DMS153 (cell line): ENCODE results near the gene EDC3.
"Not testable (repeated sequence)": the region's sequence is repeated elsewhere in the genome, so short reads cannot be mapped to it uniquely, and the experiment has no call there.

Source experiments
- DNase-seq: peaks from one replicate; lab custom pipeline; 2025; lab: John Stamatoyannopoulos, UW

EDC3 gene

GRCh38 chr15:74648051-74648842 is 47.6 kb downstream of the EDC3 start:
- no peak for DNase-seq

- no peak for DNase-seq
These were observed 49.3 kb downstream of the EDC3 start for GRCh38 chr15:74646480-74646879.

- DNase-seq: no peak
These were observed 52.1 kb downstream of the EDC3 start for GRCh38 chr15:74643665-74644204.

GRCh38 chr15:74642734-74643664 is 52.8 kb downstream of the EDC3 start:
- no peak for DNase-seq

GRCh38 chr15:74642348-74642733 is 53.5 kb downstream of the EDC3 start:
- DNase-seq: peak; percentile 88

GRCh38 chr15:74641151-74641550 is 54.7 kb downstream of the EDC3 start:
- no peak for DNase-seq

- no peak for DNase-seq
These were observed 58.8 kb downstream of the EDC3 start for GRCh38 chr15:74636984-74637383.

- DNase-seq: no peak
These were observed 60.6 kb downstream of the EDC3 start for GRCh38 chr15:74635228-74635627.

- DNase-seq: no peak
These were observed 62.0 kb downstream of the EDC3 start for GRCh38 chr15:74633781-74634180.

- no peak for DNase-seq
These were observed 63.2 kb downstream of the EDC3 start for GRCh38 chr15:74632601-74633000.

GRCh38 chr15:74631935-74632560 is 63.8 kb downstream of the EDC3 start:
- no peak for DNase-seq

GRCh38 chr15:74631408-74631807 is 64.4 kb downstream of the EDC3 start:
- no peak for DNase-seq

GRCh38 chr15:74631087-74631385 is 64.8 kb downstream of the EDC3 start:
- DNase-seq: no peak

GRCh38 chr15:74630284-74631086 is 65.3 kb downstream of the EDC3 start:
- DNase-seq: no peak

- not testable (repeated sequence) for DNase-seq
These were observed 66.1 kb downstream of the EDC3 start for GRCh38 chr15:74629696-74630095.

- DNase-seq: no peak
These were observed 66.9 kb downstream of the EDC3 start for GRCh38 chr15:74628949-74629348.

GRCh38 chr15:74628199-74628598 is 67.6 kb downstream of the EDC3 start:
- DNase-seq: no peak

- DNase-seq: no peak
These were observed 68.1 kb downstream of the EDC3 start for GRCh38 chr15:74627766-74628165.

GRCh38 chr15:74626752-74627692 is 68.8 kb downstream of the EDC3 start:
- no peak for DNase-seq

GRCh38 chr15:74626336-74626735 is 69.5 kb downstream of the EDC3 start:
- DNase-seq: no peak

GRCh38 chr15:74625693-74626092 is 70.1 kb downstream of the EDC3 start:
- no peak for DNase-seq
